Upper lobe of left lung (tissue), 4 donors: ENCODE results near the gene NRXN3.

Experiments used
- CTCF ChIP-seq, 6 experiments: fragments of 450-650 bp in 4 of 6; fragments of 200-600 bp in 2 of 6; sonication (generic) in 2 of 6; IDR thresholded peaks; one replicate each; pipeline ENCODE4 v1.5.1; 2016 to 2019; ENCODE audit warnings: antibody characterized with exemption in 6 of 6
- EP300 ChIP-seq, 4 donors: sonication (generic); formaldehyde crosslinking; IDR thresholded peaks; one replicate each; pipeline ENCODE4 v1.5.1; 2017; ENCODE audit warnings: antibody characterized with exemption in 4 of 4, control low read depth in 2 of 4
- POLR2A ChIP-seq, 4 donors: fragments of 450-650 bp; IDR thresholded peaks; one replicate each; pipeline ENCODE4 v1.5.1; 2016 to 2017; ENCODE audit warnings: antibody characterized with exemption in 4 of 4, mild to moderate bottlenecking in 2 of 4

- TF ChIP-seq POLR2A (IDR thresholded peaks at IDR 0.05) (no peak), CTCF (IDR thresholded peaks at IDR 0.05) (no peak), EP300 (IDR thresholded peaks at IDR 0.05) (no peak)
These were observed 3.3 kb downstream of the NRXN3 start for GRCh38 chr14:78173346-78174035.
